Esophagus (tissue), 2 donors: ENCODE measurements around the gene NFIX. TPM values are rescaled to one million over a fixed set of nuclear protein-coding genes. Genes with fewer than 3 reads are reported as not detected.

Experiments used
- H3K27ac ChIP-seq, 2 donors: one replicate each; pipeline ENCODE4 v1.5.1; 2013; ENCODE audit warnings: low read depth in 2 of 2, mild to moderate bottlenecking in 2 of 2, inconsistent platforms in 1 of 2, low read length in 1 of 2, moderate library complexity in 1 of 2
- H3K27me3 ChIP-seq, 2 donors: one replicate each; pipeline ENCODE4 v1.6.1; 2013; ENCODE audit warnings: low read length in 2 of 2, control low read depth in 1 of 2, mild to moderate bottlenecking in 1 of 2; ENCODE audit not compliant: insufficient read depth in 2 of 2, control insufficient read depth in 1 of 2
- H3K36me3 ChIP-seq, 2 donors: one replicate each; pipeline ENCODE4 v1.6.1; 2013; ENCODE audit warnings: low read length in 1 of 2; ENCODE audit not compliant: control insufficient read depth in 2 of 2, insufficient read depth in 2 of 2
- H3K4me1 ChIP-seq, 2 donors: one replicate each; pipeline ENCODE4 v1.6.1; 2013; ENCODE audit warnings: low read length in 1 of 2; ENCODE audit not compliant: control insufficient read depth in 2 of 2, insufficient read depth in 2 of 2
- H3K4me3 ChIP-seq, 2 donors: one replicate each; pipeline ENCODE4 v1.5.1; 2013; ENCODE audit warnings: low read length in 2 of 2, mild to moderate bottlenecking in 2 of 2, low read depth in 1 of 2, moderate library complexity in 1 of 2
- H3K9me3 ChIP-seq, 2 donors: one replicate each; pipeline ENCODE4 v1.6.1; 2013; ENCODE audit warnings: mild to moderate bottlenecking in 2 of 2, low read depth in 1 of 2, low read length in 1 of 2, moderate library complexity in 1 of 2; ENCODE audit not compliant: control insufficient read depth in 2 of 2, insufficient read depth in 1 of 2
- WGBS, 2 donors: extraction: QIAGEN DNeasy Blood & Tissue Kit; methylation state at CpG; one replicate each; pipeline ENCODE4 v1.1.7; 2013; 5-methylcytosine and 5-hydroxymethylcytosine counted together
- polyA plus RNA-seq, 2 donors: library from polyadenylated mRNA; stranded (reverse); fragments of 200-250 nt; gene quantifications; one replicate each; pipeline ENCODE4 v1.2.3, GENCODE V29; 2013
- donor health status: healthy with polysubstance abuse.
- donor health status: Bipolar disorder and iron deficiency.

Gene NFIX
- polyA plus RNA-seq, 2 donors, result 26.9 to 38.5 TPM

- WGBS, 2 donors, result 0% methylated on average over 51 of the region's 51 CpGs
- H3K4me3 ChIP-seq, result peak within 1 kb of the TSS; percentile 80 to 89
- peaks cover 11 to 13% of the 10 kb centered on the region in 2 donors for H3K4me1 ChIP-seq
- H3K27me3 ChIP-seq, result no peaks in the 10 kb centered on the region
- peaks cover 4 to 6% of the 10 kb centered on the region in 2 donors for H3K36me3 ChIP-seq
- no peaks in the 10 kb centered on the region for H3K9me3 ChIP-seq
- peak within 1 kb of the TSS; percentile 83 to 91 for H3K27ac ChIP-seq
These were observed 121.3 kb downstream of the NFIX start, which contains the start of gene TRMT1 for GRCh38 chr19:13116282-13117175. TRMT1 (minus strand) TSS chr19:13116740; CDS start chr19:13116399, 341 bp downstream.

GRCh38 chr19:13117176-13117771 lies 122.0 kb downstream of the NFIX start:
- no peaks in the 10 kb centered on the region for H3K9me3 ChIP-seq
- H3K4me1 ChIP-seq, result peaks cover 11 to 13% of the 10 kb centered on the region in 2 donors
- 5 to 10% methylated on average over 20 of the region's 20 CpGs for WGBS, 2 donors
- peak overlapping the region; percentile 83 to 91 for H3K27ac ChIP-seq
- H3K27me3 ChIP-seq, result no peaks in the 10 kb centered on the region
- H3K36me3 ChIP-seq, result peaks cover 4 to 10% of the 10 kb centered on the region in 2 donors
- H3K4me3 ChIP-seq, result peak overlapping the region; percentile 80 to 89

DNA sequence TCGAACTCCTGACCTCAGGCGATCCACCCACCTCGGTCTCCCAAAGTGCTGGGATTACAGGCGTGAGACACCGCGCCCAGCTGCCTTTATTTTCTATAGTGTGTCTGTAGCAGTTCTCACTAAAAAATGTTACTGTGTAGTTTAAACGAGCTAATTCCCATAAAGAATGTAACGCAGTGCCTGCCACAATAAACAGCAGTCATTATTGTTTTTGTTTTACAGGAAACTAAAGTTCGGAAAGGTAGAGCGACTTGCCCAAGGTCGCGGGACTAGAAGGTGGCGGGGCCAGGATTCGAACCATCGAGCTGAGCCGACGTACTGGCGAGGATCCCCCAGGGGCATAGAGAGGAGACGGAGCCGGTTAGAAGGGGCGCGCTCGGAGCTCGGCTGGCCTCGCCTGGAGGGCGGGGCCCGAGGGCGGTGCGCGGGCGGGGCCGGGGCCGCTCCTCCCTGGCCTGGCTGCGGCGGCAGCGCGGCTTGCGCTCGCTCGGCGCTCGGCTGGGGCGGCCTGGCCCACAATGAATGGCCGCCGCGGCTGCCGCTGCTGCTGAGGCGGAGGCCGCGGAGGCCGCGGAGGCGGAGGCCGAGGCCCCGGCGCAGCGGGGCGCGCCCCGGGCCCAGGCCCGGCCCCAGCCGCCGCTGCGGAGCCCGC lies 122.6 kb downstream of the NFIX start, which contains the start of gene NACC1:
TSS of gene NACC1 (plus strand) at position 493 of the 652 bp plus-strand sequence. CDS start 16,944 bp downstream, outside the sequence.
- WGBS, 2 donors, result 2 to 3% methylated on average over 44 to 65 of the region's 65 CpGs
- Histone ChIP-seq H3K27ac (peak within 1 kb of the TSS; percentile 83 to 91), H3K36me3 (peaks cover 0 to 5% of the 10 kb centered on the region in 2 donors), H3K9me3 (no peaks in the 10 kb centered on the region), H3K4me3 (peak within 1 kb of the TSS; percentile 89 to 100), H3K4me1 (peaks cover 11 to 13% of the 10 kb centered on the region in 2 donors), H3K27me3 (no peaks in the 10 kb centered on the region)

- Histone ChIP-seq H3K27ac (peak overlapping the region; percentile 57 to 68), H3K4me1 (peaks cover 11 to 13% of the 10 kb centered on the region in 2 donors), H3K27me3 (no peaks in the 10 kb centered on the region), H3K36me3 (peaks cover 0 to 5% of the 10 kb centered on the region in 2 donors), H3K9me3 (no peaks in the 10 kb centered on the region), H3K4me3 (peak overlapping the region; percentile 89 to 100)
- WGBS, 2 donors, result 0 to 1% methylated on average over 29 to 57 of the region's 57 CpGs
These were observed 123.3 kb downstream of the NFIX start for GRCh38 chr19:13118424-13119193.

- peak overlapping the region; percentile 14 to 89 for H3K4me3 ChIP-seq
- H3K36me3 ChIP-seq, result peaks cover 0 to 5% of the 10 kb centered on the region in 2 donors
- peak overlapping the region; percentile 8 to 57 for H3K27ac ChIP-seq
- 64 to 68% methylated on average over 8 of the region's 8 CpGs for whole genome bisulfite sequencing, 2 donors
- no peaks in the 10 kb centered on the region for H3K9me3 ChIP-seq
- no peaks in the 10 kb centered on the region for H3K27me3 ChIP-seq
- H3K4me1 ChIP-seq, result peaks cover 11 to 13% of the 10 kb centered on the region in 2 donors
These were observed 124.4 kb downstream of the NFIX start for GRCh38 chr19:13119627-13120026.

DNA sequence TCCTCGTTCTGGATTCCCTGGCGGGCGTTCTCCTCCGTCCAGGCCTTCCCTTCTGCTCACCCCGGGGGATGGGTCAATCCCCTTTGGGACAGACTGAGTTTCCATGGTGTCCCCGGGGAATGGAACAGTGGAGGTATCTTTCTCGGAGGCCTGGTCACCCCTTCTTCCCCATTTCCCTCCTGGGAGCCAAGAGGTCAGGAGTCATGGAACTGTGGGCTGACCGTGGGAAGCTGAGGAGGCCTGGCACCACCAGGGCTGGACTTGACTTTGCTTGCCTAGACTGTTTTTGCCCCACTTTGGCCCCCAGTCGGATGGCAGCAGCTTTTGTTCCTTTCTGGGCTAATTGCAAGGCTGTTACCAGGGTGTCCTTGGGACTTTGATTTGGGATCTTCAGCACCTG lies 124.8 kb downstream of the NFIX start:
- H3K36me3 ChIP-seq, result peaks cover 0 to 5% of the 10 kb centered on the region in 2 donors
- no peaks in the 10 kb centered on the region for H3K27me3 ChIP-seq
- WGBS, 2 donors, result 77 to 81% methylated on average over 9 of the region's 9 CpGs
- no peaks in the 10 kb centered on the region for H3K9me3 ChIP-seq
- H3K4me3 ChIP-seq, result no peak overlapping the region
- H3K27ac ChIP-seq, result no peak overlapping the region
- H3K4me1 ChIP-seq, result peaks cover 11 to 13% of the 10 kb centered on the region in 2 donors

GRCh38 chr19:13120817-13121216 lies 125.5 kb downstream of the NFIX start:
- Histone ChIP-seq H3K36me3 (peaks cover 0 to 5% of the 10 kb centered on the region in 2 donors), H3K27me3 (no peaks in the 10 kb centered on the region), H3K9me3 (no peaks in the 10 kb centered on the region), H3K4me1 (peaks cover 8 to 12% of the 10 kb centered on the region in 2 donors), H3K4me3 (no peak overlapping the region), H3K27ac (no peak overlapping the region)
- 75 to 77% methylated on average over 10 of the region's 10 CpGs for WGBS, 2 donors

DNA sequence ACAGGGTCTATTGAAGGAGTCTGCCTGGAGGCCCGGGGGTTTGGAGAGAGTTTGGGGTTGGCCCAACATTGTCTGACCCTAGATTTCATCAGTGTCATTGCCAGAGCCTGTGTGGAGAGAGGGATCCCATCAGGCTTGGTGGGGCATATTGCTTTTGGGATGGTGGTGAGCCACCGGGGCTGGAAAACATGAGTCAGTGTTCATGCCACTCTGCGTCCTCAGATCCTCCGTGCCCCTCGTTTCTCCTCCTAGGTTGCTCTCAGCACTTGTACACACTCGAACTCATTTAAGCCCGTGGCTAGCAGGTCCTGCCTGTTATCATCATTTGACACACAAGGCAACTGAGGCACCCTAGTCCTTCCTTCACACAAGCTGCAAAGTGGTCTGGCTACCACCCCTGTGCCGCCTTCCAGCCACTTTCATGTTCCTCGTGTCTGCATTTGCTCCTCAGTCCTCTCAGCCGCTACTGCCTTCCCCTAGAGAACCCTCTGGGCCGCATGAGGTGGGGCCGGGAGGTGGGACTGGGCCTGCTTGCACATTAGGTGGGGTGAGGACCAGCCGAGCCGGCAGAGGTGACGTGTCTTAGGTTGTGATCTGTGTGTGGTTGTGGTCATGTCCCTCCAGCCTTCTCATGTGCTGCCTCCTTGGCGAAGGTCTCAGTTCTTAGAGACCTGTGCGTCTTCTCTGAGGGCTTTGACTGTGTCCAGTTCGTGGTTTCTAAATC lies 126.4 kb downstream of the NFIX start:
- Histone ChIP-seq H3K36me3 (peaks cover 3 to 9% of the 10 kb centered on the region in 2 donors), H3K4me3 (no peak overlapping the region), H3K9me3 (no peaks in the 10 kb centered on the region), H3K27me3 (no peaks in the 10 kb centered on the region), H3K27ac (no peak overlapping the region), H3K4me1 (peaks cover 8 to 11% of the 10 kb centered on the region in 2 donors)
- 71 to 80% methylated on average over 18 of the region's 18 CpGs for WGBS, 2 donors
